Stimulated activated CD4-positive, alpha-beta T cell treated with anti-CD3 and anti-CD28 coated beads, Interleukin-15, amount 100 ng/mL, for 1 hour (primary cell): ENCODE results near the gene GRID1.

ENCODE experiments used
- DNase-seq, 2 donors: peaks; one replicate each; pipeline ENCODE4 v3.0.0-alpha.2; 2020; ENCODE audit warnings: low read depth in 1 of 2, low spot score in 1 of 2

Gene GRID1

GRCh38 chr10:85611746-85612377, 754.7 kb downstream of the GRID1 start:
- DNase-seq: no peak

GRCh38 chr10:85611093-85611740, 755.4 kb downstream of the GRID1 start:
- DNase-seq: no peak

DNA sequence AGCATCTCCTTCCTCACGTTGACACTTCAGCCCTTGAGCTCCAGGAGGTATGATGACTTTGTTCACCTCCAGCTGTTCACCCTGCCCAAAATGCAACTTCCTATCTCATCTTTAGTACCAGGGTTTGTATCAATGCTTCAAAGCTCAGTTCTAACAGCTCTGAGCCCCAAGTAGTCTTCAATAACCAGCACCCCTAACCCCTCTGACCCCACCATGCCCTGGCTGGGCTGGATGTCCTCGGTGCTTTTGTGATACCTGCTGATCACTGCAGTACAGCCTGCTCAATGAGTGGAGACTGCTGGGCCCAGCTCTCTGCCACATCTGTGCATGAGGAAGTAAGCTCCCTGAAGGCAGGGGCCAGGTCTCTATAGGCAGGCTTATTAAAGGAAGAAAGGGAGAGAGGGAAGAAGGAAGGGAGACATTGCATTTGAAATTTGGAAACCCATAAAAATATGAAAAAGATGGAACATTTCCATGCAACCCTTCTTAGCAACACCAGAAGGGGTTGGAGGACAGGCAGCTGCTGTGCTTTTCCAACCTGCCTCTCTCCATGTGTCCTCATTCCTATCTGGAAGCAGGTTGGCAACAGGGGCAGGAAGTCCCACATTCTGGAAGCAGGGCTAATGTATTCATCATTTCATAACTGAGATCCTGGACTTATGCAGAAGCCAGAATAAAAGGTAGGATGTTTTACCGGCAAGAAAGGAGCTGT, 756.1 kb downstream of the GRID1 start:
- no peak for DNase-seq

DNA sequence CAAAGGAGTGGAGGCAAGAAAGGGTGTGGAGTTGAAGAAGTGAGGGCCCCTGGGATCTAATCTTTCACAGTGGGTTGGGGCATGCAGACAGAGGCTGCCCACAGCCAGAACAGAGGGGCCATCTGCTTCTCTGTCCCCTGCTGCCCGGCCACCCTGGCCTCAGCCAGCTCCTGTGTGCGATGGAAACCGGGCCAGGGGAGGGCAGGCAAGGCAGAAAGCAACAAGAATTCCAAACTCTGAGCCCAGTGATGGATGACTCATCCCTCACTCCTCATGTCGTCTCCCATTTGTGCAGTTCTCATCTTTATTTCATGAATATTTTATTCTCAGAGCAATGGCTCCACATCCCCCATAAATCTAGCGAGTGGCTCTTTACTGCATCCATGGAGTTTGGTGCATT, 757.1 kb downstream of the GRID1 start:
- DNase-seq: no peak

DNA sequence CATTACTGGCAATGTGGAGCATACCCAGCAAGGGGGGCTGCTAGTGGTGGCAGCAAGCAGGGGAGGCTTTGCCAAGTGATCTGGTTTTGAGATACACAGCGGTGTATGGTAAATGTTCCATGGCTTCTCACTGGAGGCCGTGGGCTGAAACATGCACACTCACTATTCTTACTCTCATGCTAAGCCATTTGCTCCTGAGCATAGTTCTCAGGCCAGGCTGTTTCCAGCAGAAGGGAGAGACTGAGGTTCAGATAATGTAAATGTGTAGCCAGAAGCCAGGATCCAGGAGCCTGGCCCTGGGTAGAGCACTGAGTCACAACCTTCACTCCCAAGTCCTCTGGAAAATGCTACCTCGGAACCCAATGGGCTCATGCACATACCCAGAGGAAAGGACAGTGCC, 757.9 kb downstream of the GRID1 start:
- no peak for DNase-seq

GRCh38 chr10:85607043-85607695, 759.4 kb downstream of the GRID1 start:
- no peak for DNase-seq

DNA sequence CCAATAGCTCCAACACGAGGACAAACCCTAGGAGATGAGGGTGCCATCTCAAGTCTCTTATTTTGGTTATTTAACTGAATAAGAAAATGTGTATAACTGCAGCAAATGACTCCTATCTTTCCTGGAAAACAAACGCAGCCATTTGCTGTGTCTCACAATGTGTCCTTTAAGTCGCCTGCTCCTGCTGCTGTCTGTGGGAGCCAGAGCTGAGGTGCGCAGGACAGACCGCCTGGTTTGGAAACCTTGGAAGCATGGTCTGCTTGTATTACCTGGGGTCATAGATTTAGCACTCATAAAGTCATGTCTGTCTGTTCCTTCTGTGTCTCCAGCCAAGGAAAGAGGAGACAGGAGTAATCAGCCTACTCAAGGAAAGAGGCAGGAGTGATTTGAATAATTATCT, 760.2 kb downstream of the GRID1 start:
- no peak for DNase-seq

DNA sequence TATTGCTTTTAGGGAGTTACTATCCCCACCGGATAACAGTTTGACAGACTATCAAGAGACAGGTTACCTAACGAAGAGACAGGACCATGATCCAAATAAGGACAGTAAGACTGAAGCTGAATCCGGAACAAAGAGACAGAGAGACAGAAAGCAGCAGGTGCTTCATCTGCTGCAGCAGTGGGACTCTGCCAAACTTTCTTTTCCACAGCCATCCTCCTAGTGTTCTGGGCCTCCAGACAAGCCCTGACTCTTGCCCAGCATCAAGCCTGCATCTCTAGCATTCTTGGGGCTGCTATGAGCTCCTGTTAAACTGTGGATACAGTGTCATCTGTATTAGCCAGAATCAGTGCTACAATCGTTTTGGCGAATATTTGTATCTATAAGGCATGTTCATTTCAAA, 761.7 kb downstream of the GRID1 start:
- DNase-seq: no peak

- no peak for DNase-seq
These were observed 762.4 kb downstream of the GRID1 start for GRCh38 chr10:85604136-85604725.

GRCh38 chr10:85603151-85603940, 763.2 kb downstream of the GRID1 start:
- DNase-seq: no peak

DNA sequence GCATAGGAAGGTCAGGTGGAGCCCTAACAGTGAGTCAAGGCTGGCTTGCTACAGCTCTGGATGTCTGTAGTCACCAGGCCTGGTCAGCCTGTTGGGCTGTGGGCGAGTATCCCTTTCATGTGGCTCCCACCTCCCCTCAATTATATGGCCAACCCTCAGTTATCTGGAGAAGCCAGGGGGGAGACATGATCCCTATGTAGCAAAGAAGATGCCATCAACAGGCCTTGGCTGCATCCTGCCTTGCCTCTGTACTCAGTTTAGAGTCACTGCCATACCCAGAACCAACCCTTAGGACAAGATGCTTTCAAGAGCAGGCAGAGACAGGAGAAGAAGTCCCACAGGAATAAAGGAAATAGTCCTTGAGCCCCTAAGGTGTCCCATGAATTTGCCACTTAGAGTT, 763.9 kb downstream of the GRID1 start:
- no peak for DNase-seq

GRCh38 chr10:85602306-85602705, 764.3 kb downstream of the GRID1 start:
- DNase-seq: no peak

- no peak for DNase-seq
These were observed 765.1 kb downstream of the GRID1 start for GRCh38 chr10:85601526-85601925.

DNA sequence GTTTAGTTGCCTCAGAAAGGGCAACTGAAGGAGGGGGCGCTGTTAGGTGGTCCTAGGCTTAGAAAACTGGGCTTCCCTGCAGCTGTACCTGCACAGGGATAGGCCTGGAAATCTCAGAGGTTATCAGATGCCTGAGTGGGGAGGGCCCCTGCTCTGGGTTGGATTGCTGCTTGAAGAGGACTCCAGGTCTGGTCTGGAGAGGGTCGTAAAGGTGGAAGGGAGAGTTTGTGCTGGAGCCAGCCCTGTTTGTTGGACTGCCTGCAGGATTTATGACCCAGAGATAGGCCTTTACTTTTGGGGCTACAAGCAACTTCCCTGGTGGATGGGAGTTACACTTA, 765.9 kb downstream of the GRID1 start:
- no peak for DNase-seq

- DNase-seq: no peak
These were observed 766.4 kb downstream of the GRID1 start for GRCh38 chr10:85600026-85600743.

DNA sequence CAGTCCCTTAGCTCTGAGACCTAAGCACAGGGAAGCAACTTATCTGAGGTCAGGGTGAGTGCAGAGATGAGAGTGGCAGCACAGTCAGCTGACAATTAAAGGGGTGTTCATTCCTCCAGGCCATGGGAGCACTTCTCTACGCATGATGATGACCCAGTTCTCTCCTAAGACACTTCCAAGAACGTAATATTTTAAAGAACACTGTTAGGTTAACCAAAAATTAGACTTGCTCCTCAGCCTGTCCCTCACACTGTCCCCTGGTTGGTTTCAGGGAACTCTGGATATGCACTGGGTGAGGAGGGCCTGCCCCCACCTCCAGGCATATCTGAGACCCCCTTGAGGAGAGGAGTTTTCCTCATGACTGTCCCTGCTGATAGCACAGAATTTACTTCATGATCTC, 767.5 kb downstream of the GRID1 start:
- no peak for DNase-seq

DNA sequence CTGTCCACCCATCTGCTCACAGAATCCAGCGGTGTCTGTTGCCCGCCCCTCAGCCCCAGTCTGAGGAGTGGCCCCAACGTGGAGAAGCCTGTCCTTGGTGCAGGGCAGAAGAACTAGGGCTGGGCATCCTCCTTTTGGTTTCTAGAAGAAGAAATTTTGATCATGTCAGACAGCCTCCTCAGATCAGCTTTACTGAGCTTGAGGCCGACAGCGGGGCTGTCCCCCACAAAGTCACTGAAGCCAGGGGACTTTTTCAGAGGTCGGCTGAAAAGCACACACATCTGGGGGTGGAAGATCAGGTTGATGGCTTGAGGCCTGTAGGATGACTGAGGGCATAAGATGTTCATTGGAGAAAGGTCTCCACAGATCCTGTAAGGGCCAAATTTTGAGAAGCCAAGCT, 767.9 kb downstream of the GRID1 start:
- DNase-seq: no peak

DNA sequence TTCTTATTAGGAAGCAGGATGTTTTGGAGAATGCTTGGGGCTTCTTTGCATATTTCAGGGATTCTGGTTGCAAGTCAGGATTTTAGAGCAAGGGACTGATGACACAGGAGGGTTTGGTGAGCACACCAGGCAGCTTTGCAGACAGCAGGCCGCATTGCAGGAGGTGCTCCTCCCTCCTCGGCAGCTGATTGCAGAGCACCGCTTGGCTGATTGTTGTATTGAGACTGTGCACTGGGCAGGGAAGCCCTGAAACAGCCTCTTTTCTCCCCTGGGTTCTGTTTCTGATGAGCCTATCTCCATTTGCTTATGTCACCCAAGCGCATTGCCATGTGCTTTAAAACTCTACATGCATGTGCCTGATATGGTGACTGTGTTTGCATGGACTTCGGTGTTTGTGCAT, 769.6 kb downstream of the GRID1 start:
- DNase-seq: no peak

DNA sequence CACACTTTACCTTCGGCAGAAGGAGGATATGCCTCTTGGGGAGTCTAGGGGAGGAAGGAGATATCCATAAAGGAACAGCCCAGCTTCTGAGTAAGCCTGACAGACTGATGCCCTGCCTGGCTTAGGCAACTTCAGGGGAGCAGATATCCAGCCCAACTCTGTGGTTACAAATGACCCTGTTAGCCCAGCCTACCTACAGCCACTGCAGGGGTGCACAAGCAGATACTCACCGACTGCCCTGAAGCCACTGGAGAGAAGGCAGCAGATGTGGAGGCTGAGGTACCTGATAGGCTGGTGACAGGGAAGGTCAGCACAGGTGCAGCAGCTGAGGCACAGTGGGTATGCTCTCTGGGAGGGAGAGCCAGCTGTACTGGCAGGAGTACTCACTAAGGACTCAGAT, 770.2 kb downstream of the GRID1 start:
- DNase-seq: no peak

DNA sequence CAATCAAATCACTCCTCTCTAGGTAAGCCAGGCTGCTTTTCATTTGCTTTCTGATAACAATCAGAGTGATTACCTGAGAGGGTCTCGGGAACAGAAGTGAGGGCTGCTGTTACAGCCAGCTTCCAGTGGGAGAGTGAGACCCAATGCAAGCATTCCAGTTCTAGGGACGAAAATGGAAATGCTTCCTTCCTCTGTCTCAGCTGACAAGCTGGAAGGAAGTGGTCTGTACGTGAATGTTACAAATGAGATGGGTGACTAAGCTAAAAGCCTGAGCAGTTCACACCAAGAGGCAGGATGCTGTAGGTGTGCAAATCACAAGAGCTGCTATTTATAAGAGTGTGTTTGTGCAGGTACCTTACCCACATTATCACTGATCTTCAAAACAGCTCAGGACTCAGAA, 772.4 kb downstream of the GRID1 start:
- no peak for DNase-seq
